HG02571 (cell line): ENCODE results near the gene ANKRD2.

Experiments
- ATAC-seq: cut with Tn5 transposase; IDR thresholded peaks from one replicate; pipeline ENCODE4 v1.9.1; 2021; ENCODE audit warnings: mild to moderate bottlenecking, moderate library complexity; ENCODE audit not compliant: unreplicated experiment

The ANKRD2 gene

DNA sequence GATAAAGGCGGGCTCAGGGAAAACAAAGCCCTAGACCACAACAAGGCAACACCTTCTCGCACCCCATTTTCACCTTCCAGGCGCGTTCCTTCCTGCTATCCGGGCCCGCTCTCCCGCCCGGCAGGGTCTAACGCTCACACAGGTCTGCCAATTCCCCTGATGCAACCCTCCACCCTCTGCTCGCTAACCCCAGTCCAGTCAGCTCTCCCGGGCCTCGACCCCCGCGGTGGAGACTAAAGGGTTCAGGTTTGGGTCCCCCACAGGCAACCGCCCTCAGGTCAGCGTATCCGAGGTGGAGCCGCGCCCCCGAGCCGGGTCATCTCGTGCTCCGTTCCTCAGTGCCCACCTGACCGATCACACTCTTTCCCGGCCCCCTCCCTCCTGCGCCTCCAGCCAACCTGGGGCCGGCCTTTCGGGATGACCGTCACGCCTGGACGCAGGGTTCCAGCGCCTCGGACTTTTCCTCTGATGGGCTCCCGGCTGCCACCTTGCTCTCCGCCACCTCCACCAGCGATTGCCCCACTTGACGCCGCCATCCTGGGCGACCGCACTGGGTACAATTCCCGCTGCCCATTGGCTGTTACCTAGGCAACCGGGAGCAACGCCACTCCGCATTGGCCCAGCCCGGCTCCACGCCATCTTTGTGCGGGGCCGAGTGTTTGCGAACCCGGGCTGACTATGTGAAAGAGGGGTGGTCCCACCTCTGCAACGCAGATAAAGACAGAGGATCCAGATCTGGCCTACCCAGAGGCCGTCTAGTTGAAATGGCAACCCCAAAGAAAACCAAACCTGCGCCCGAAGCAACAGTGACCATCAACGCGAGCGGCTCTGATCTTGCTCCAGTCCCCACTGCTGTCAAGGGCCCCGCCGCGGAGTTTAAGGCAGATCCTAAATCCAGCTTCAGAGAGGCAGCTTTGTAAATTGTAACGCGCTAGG is 60.6 kb downstream of the ANKRD2 start, which contains the start of gene MORN4:
Gene MORN4, minus strand, starts transcription at position 552 of the 936 bp plus-strand sequence. CDS start 13,847 bp downstream, outside the sequence.
- ATAC-seq, result peak; percentile 99
